ENCODE measurements around the gene ADGRL3.
"Not testable (repeated sequence)": the region's sequence is repeated elsewhere in the genome, so short reads cannot be mapped to it uniquely, and the experiment has no call there.

The ADGRL3 gene

GRCh38 chr4:61638591-61638990 lies 438.5 kb downstream of the ADGRL3 start:
- DNase-seq (ENCODE audit: low read depth in 2 of 2), result no peak

DNA sequence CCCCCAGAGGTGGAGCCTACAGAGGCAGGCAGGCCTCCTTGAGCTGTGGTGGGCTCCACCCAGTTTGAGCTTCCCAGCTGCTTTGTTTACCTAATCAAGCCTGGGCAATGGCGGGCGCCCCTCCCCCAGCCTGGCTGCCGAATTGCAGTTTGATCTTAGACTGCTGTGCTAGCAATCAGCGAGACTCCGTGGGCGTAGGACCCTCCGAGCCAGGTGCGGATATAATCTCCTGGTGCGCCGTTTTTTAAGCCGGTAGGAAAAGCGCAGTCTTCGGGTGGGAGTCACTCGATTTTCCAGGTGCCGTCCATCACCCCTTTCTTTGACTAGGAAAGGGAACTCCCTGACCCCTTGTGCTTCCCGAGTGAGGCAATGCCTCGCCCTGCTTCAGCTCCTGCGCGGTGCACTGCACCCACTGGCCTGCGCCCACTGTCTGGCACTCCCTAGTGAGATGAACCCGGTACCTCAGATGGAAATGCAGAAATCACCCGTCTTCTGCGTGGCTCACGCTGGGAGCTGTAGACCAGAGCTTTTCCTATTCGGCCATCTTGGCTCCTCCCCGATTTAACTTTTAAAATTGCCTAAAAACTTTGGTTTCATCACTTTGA lies 446.7 kb downstream of the ADGRL3 start:
- DNase-seq (ENCODE audit: low read depth in 2 of 2), result not testable (repeated sequence)

DNA sequence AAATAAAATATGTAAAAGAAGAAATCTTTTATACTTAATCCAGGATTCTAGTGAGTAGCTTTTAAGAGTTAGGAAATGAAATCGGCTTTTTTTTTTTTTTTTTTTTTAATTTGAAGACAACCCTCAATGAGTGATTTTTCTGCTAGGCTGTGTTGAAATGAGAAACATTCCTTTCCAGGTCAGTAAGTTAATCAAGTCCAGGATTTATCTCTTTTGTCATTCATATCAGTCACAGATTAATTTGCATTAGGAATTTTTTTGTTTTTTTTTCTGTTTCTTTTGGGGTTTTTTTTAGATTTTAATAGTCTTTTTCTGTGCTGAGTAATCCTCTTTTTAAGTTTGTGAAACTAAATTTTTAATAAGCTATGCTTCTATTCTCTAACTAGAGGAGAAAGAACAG lies 448.1 kb downstream of the ADGRL3 start:
- DNase-seq (ENCODE audit: low read depth in 2 of 2), result no peak

GRCh38 chr4:61657016-61657415 lies 456.9 kb downstream of the ADGRL3 start:
- DNase-seq (ENCODE audit: low read depth in 2 of 2), result no peak

DNA sequence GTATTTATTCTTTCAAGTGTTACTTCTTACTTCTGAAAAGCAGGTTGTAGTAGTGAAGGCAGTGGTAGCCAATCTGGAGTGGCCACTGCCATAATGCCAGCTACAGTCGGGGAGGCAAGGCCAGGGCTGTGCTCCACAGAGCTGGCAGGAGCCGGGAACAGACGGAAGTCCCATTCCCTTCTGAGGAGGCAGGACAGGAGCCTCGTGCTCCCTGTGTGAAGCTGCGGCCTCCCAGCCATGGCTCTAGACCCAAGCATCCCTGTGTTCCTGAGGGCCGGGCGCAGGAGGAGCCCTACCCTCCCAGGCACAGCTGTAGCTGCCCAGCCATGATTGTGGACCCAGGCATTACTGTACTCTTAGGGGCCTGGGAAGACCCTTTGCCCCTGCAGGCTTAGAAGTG lies 461.8 kb downstream of the ADGRL3 start:
- no peak for DNase-seq (ENCODE audit: low read depth in 2 of 2)

GRCh38 chr4:61662362-61662761 lies 462.2 kb downstream of the ADGRL3 start:
- no peak for DNase-seq (ENCODE audit: low read depth in 2 of 2)

DNA sequence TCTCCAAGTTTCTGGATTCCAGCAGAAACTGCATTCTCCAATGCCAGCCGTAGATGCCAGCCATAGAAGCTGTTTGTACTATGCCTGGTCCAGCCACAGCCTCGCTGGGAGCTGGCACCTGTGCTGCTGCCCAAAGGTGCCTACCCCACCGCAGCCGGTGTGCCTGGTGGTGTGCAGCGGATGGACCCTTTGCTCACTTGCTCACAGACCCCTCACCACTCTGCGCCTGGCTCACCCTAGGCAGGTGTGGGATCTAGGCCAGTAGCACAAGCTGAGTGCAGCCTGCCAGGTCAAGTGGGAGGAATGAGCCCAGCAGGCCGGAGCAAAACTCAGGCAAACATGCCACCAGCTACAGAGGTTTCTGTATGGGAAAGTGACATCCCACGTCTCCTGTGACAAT lies 463.2 kb downstream of the ADGRL3 start:
- DNase-seq (ENCODE audit: low read depth in 2 of 2), result no peak

GRCh38 chr4:61665649-61666048 lies 465.5 kb downstream of the ADGRL3 start:
- no peak for DNase-seq (ENCODE audit: low read depth in 2 of 2)

DNA sequence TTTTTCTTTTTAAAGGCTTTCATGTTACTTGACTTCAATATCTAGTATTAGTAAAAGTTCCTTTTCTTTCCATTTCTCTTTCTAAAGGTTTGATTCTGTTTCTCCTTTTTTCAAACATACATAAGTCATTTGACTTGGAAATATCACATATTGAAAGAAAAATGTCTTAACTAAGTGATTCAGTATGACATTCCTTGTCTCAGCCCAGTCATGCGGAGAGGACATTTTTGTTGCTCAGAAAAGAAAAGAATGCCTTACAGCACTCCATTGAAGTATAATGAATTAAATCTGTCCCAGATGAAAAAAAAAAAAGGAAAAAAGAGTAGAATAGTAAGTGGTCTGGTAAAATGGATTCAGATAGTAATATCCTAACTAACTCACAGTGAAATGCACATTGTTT lies 466.1 kb downstream of the ADGRL3 start:
- no peak for DNase-seq (ENCODE audit: low read depth in 2 of 2)

DNA sequence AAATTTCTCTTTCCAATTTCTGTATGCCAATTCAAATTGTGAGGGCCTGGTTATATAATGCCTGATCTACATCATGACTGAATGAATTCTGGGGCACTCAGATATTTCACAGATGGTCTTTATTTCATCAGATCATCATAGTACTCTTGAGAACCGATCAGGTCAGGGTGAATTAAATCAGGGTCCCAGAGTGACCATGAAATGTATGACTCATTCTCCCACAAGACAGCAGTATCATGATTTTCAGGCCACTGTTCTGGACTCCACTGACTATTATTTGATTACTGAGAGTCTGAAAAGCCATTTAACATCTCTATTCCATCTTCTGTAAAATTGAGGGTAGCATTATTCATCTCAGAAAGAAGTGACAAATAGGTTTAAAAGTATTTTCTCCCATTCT lies 471.5 kb downstream of the ADGRL3 start:
- no peak for DNase-seq (ENCODE audit: low read depth in 2 of 2)

DNA sequence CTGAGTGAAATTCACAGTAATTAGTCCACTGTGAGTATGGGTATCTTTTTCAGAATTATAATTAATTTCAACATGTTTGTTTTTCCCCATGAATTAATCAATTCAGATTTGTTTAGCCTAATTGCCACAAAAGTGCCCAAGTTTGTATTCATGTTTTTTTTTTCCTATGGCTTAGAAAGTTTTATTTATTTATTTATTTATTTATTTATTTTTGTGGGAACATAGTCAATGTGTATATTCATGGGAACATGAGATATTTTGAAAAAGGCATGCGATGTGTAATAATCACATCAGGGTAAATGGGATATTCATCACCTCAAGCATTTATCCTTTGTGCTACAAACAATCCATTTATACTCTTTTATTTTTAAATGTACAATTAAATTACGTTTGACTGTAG lies 475.3 kb downstream of the ADGRL3 start:
- DNase-seq (ENCODE audit: low read depth in 2 of 2), result no peak

GRCh38 chr4:61678297-61678696 lies 478.2 kb downstream of the ADGRL3 start:
- no peak for DNase-seq (ENCODE audit: low read depth in 2 of 2)

DNA sequence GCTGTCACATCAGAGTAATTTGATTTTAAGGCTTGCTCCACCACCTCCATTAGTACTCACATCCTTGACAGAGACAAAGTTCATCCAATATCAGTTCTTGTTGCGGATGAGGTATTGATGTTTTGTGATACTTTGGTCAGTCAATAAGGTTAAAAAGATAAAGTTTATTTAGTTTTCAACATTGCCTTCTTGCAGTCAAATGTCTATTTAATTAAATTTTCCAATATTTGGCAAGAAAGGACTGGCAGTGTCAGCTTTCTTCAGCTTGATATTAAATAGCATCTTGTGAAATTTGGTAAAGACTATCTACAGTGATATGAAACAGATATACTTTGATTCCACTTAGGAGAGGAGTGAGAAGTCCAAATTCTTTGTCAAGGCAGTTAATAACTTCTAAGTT lies 493.4 kb downstream of the ADGRL3 start:
- DNase-seq (ENCODE audit: low read depth in 2 of 2), result no peak

- DNase-seq (ENCODE audit: low read depth in 2 of 2), result no peak
Observed at GRCh38 chr4:61714387-61714911, 514.3 kb downstream of the ADGRL3 start.

- no peak for DNase-seq (ENCODE audit: low read depth in 2 of 2)
Observed at GRCh38 chr4:61716426-61716825, 516.3 kb downstream of the ADGRL3 start.

DNA sequence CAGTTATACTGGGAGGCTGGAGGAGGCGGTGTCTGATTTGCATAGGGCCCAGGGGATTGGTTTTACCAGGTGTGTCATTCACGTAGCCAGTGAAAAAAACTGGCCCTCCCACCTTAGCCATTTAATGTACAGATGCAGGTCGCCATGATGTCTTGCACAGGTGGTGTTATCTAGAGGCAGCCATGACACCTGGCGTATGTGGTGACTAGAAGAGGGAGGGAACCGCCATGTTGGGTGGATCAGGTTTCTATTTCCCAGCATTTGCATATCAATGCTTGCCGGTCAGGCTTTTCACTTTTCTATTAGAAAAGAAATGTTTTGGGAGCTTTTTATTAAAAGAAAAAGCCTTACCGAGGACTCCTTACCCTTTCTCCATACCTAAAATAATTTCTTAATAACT lies 523.4 kb downstream of the ADGRL3 start:
- DNase-seq (ENCODE audit: low read depth in 2 of 2), result no peak

DNA sequence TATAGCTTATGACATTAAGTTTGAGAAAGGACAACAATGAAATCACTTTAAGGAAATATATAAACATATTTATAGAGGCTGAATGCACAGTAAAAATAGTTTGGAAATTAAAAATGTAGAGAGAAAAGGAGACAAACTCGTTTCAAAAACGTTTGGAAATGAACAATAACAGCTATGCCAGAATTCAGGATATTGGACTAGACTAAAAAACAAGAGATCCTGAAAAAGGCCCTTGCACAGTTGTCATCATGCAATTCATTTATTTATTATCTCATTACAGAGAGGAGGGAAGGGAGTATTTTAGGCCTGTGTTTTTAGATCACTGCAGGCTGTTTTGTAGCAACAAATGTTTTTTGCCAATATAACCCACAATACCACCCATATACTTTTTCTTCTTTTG lies 527.2 kb downstream of the ADGRL3 start:
- no peak for DNase-seq (ENCODE audit: low read depth in 2 of 2)

- no peak for DNase-seq (ENCODE audit: low read depth in 2 of 2)
Observed at GRCh38 chr4:61734409-61734808, 534.3 kb downstream of the ADGRL3 start.

GRCh38 chr4:61739887-61740286 lies 539.8 kb downstream of the ADGRL3 start:
- DNase-seq (ENCODE audit: low read depth in 2 of 2), result no peak

DNA sequence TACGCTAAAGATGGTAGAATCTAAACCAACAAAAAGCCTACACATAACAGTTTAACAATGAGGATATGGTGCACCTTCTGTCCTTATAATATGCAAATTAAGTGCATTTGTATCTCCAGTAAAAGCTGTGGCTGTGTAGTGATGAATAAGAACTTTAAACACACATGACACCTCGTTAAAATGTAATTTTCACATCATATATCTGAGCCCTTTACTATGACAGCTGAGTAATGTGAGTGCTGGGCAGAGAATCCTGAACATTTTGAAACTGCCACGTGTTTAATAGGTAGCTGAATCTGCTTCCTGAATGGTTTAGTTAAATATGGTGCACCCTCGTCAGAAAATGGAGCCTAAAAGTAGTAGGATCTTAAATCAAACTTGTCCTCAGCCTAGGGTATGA lies 540.8 kb downstream of the ADGRL3 start:
- DNase-seq (ENCODE audit: low read depth in 2 of 2), result no peak

- DNase-seq (ENCODE audit: low read depth in 2 of 2), result no peak
Observed at GRCh38 chr4:61741327-61742096, 541.4 kb downstream of the ADGRL3 start.

DNA sequence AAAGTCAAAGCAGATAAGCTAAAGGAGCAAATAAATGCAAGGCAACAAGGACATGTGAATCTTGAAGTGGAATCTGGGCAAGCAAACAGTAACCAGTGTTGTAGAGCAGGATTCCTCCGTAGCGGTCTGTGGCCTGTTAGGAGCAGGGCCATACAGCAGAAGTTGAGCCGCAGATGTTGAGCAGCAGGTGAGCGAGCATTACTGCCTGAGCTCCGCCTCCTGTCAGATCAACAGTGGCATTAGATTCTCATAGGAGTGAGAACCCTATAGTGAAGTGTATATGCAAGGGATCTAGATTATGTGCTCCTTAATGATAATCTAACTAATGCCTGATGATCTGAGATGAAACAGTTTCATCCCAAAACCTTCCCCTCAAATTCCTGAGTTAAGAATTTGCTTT lies 550.7 kb downstream of the ADGRL3 start:
- no peak for DNase-seq (ENCODE audit: low read depth in 2 of 2)

GRCh38 chr4:61752617-61753016 lies 552.5 kb downstream of the ADGRL3 start:
- DNase-seq (ENCODE audit: low read depth in 2 of 2), result no peak
